ENCODE measurements around the gene TMEM225B. TPM values are rescaled to one million over a fixed set of nuclear protein-coding genes. Genes with fewer than 3 reads are reported as not detected.

The TMEM225B gene
- total and polyA plus RNA-seq, 2 donors (not counting 1 experiment from before 2014, with no cell fraction given) = 0.86 to 0.95 TPM

- Histone ChIP-seq H3K9me3 (ENCODE audit: control extremely low read depth in 1 of 3, control insufficient read depth in 2 of 3, insufficient read depth in 1 of 3, low read length in 2 of 3) (no peaks in the 10 kb centered on the region), H2AFZ (ENCODE audit: insufficient read depth, low read depth, low read length, poor library complexity, severe bottlenecking) (peak overlapping the region; percentile 97), H3K4me3 (ENCODE audit: control extremely low read depth in 1 of 5, extremely low read depth in 1 of 5, insufficient read depth in 1 of 5, low read depth in 2 of 5, low read length in 4 of 5) (peak overlapping the region; percentile 71 to 97 (median 92)), H3K27me3 (replicated peaks in 1 of 4; ENCODE audit: control extremely low read depth in 1 of 4, control insufficient read depth in 3 of 4, insufficient read depth in 4 of 4, low read length in 3 of 4) (no peaks in the 10 kb centered on the region), H3K4me2 (replicated peaks; ENCODE audit: low read depth, low read length, poor library complexity, severe bottlenecking) (peak overlapping the region; percentile 96), H3K27ac (ENCODE audit: low read length in 2 of 2) (peak overlapping the region; percentile 91 to 98), H3K36me3 (replicated peaks in 1 of 2; ENCODE audit: control extremely low read depth in 1 of 2, control insufficient read depth in 1 of 2, extremely low read depth in 1 of 2, insufficient read depth in 2 of 2, low read length in 1 of 2) (peaks cover 20 to 51% of the 10 kb centered on the region in 2 experiments), H4K20me1 (ENCODE audit: control insufficient read depth, insufficient read depth, low read length, poor library complexity, severe bottlenecking) (peaks cover 25% of the 10 kb centered on the region), H3K9ac (ENCODE audit: low read length) (peak overlapping the region; percentile 92), H3K79me2 (ENCODE audit: control insufficient read depth, insufficient read depth, low read length) (peaks cover 74% of the 10 kb centered on the region), H3K4me1 (ENCODE audit: control insufficient read depth in 2 of 2, insufficient read depth in 2 of 2, low read length in 2 of 2) (peaks cover 19 to 25% of the 10 kb centered on the region in 2 donors)
- intact Hi-C loops (cut with micrococcal nuclease) = loop anchor here (2.0 to 10.0 kb wide), 3 partner anchors 21 to 359 kb away; partner anchors contain the start of genes ARPC1B and TRIM4
- H3K27ac Mint-ChIP-seq = peak overlapping the region; percentile 98
- H3K9me3 Mint-ChIP-seq (ENCODE audit: insufficient read depth) = no peaks in the 10 kb centered on the region
- peak overlapping the region; percentile 98 for H3K4me3 Mint-ChIP-seq
- TF ChIP-seq EZH2 (IDR thresholded peaks at IDR 0.05; ENCODE audit: borderline replicate concordance, insufficient read depth, low read depth, low read length, poor library complexity, severe bottlenecking) = no peak
- TF ChIP-seq, protein P1, sequence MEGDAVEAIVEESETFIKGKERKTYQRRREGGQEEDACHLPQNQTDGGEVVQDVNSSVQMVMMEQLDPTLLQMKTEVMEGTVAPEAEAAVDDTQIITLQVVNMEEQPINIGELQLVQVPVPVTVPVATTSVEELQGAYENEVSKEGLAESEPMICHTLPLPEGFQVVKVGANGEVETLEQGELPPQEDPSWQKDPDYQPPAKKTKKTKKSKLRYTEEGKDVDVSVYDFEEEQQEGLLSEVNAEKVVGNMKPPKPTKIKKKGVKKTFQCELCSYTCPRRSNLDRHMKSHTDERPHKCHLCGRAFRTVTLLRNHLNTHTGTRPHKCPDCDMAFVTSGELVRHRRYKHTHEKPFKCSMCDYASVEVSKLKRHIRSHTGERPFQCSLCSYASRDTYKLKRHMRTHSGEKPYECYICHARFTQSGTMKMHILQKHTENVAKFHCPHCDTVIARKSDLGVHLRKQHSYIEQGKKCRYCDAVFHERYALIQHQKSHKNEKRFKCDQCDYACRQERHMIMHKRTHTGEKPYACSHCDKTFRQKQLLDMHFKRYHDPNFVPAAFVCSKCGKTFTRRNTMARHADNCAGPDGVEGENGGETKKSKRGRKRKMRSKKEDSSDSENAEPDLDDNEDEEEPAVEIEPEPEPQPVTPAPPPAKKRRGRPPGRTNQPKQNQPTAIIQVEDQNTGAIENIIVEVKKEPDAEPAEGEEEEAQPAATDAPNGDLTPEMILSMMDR (IDR thresholded peaks at IDR 0.05) = no peak
- CTCF ChIA-PET = interaction anchor here (0.6 to 1.3 kb wide), 3 partner anchors 20 to 736 kb away, joined by 3 to 4 read pairs (median 3); partner anchors contain the start of gene ZNF394
- POLR2A ChIA-PET = interaction anchor here (0.6 to 2.8 kb wide), 11 partner anchors 21 to 869 kb away, joined by 3 to 33 read pairs (median 6); partner anchors contain the start of genes ARPC1A, BUD31, CPSF4 and PDAP1
- no peak for DNase-seq
- H3K27me3 Mint-ChIP-seq = no peaks in the 10 kb centered on the region
- WGBS (ENCODE audit: insufficient coverage) = 17% methylated on average over 24 of the region's 31 CpGs
- peaks cover 47% of the 10 kb centered on the region for H3K4me1 Mint-ChIP-seq
- ATAC-seq (ENCODE audit: low read depth) = no peak
These were observed 38.7 kb upstream of the TMEM225B start for GRCh38 chr7:99559175-99559915.

Data from B cell (primary cell).